ENCODE data around the gene RNU6-9. TPM values are rescaled to one million over a fixed set of nuclear protein-coding genes. Genes with fewer than 3 reads are reported as not detected.
"Not testable (repeated sequence)": the region's sequence is repeated elsewhere in the genome, so short reads cannot be mapped to it uniquely, and the experiment has no call there.

The RNU6-9 gene
- total and polyA plus RNA-seq, 10 donors, result not detected

DNA sequence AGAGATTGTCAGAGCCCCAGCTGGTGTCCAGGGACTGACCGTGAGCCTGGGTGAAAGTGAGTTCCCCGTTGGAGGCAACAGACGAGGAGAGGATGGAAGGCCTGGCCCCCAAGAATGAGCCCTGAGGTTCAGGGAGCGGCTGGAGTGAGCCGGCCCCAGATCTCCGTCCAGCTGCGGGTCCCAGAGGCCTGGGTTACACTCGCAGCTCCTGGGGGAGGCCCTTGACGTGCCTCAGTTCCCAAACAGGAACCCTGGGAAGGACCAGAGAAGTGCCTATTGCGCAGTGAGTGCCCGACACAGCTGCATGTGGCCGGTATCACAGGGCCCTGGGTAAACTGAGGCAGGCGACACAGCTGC is 42.3 kb upstream of the RNU6-9 start:
- WGBS, 5 donors, result 29 to 52% (median 39%) methylated on average over 5 to 13 of the region's 13 CpGs
- TF ChIP-seq, protein P1, sequence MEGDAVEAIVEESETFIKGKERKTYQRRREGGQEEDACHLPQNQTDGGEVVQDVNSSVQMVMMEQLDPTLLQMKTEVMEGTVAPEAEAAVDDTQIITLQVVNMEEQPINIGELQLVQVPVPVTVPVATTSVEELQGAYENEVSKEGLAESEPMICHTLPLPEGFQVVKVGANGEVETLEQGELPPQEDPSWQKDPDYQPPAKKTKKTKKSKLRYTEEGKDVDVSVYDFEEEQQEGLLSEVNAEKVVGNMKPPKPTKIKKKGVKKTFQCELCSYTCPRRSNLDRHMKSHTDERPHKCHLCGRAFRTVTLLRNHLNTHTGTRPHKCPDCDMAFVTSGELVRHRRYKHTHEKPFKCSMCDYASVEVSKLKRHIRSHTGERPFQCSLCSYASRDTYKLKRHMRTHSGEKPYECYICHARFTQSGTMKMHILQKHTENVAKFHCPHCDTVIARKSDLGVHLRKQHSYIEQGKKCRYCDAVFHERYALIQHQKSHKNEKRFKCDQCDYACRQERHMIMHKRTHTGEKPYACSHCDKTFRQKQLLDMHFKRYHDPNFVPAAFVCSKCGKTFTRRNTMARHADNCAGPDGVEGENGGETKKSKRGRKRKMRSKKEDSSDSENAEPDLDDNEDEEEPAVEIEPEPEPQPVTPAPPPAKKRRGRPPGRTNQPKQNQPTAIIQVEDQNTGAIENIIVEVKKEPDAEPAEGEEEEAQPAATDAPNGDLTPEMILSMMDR (IDR thresholded peaks at IDR 0.05 in 8 of 11, conservative IDR thresholded peaks at IDR 0.05 in 3 of 11), result no peak
- TF ChIP-seq POLR2A (IDR thresholded peaks at IDR 0.05) (no peak), POLR2AphosphoS5 (IDR thresholded peaks at IDR 0.05) (no peak)
- intact Hi-C loops (cut with DNase I; ENCODE audit: low total_unique reads), result loop anchor here (10.0 kb wide), 1 partner anchor 76 kb away; no protein-coding TSS in a partner anchor
- Histone ChIP-seq H3K9me3 (no peaks in the 10 kb centered on the region), H3K27me3 (replicated peaks in 1 of 7) (peaks cover 0 to 97% (median 50%) of the 10 kb centered on the region in 7 donors), H3K4me3 (peak overlapping the region in 1 of 8 donors; percentile 5), H3K27ac (peak overlapping the region in 7 of 8 donors; percentile 60 to 82 (median 79)), H3K36me3 (no peaks in the 10 kb centered on the region), H3K4me1 (peaks cover 0 to 54% (median 27%) of the 10 kb centered on the region in 6 donors)
- no peak for DNase-seq

DNA sequence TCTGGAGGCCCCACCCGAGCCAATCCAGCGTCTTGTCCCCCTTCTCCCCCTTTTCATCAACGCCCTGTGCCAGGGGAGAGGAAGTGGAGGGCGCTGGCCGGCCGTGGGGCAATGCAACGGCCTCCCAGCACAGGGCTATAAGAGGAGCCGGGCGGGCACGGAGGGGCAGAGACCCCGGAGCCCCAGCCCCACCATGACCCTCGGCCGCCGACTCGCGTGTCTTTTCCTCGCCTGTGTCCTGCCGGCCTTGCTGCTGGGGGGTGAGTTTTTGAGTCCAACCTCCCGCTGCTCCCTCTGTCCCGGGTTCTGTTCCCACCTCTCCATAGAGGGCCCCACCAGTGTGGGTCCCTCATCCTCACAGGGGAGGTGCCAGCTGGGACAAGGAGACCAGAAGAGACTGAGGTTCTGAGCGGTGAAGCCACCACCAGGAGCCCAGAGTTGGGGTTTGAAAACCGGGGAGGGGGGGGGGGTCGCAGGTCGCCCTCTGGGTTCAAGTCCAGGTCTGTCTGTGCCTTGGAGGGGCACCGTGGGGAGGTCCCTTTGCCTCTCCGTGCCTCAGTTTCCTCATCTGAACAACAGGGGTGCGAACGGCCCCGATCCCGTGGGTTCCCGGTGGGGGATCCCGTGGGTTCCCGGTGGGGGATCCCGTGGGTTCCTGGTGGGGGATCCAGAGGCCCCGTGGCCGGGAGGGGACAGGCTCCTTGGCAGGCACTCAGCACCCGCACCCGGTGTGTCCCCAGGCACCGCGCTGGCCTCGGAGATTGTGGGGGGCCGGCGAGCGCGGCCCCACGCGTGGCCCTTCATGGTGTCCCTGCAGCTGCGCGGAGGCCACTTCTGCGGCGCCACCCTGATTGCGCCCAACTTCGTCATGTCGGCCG is 40.9 kb upstream of the RNU6-9 start, which contains the start of gene ELANE:
TSS of gene ELANE (plus strand) at position 168 of the 878 bp plus-strand sequence. CDS start at position 194, 26 bp downstream.
- peak; percentile 79 for DNase-seq
- H3K9me3 ChIP-seq, result no peaks in the 10 kb centered on the region
- no peak for TF ChIP-seq POLR2AphosphoS5 (IDR thresholded peaks at IDR 0.05)
- TF ChIP-seq, protein P1 (IDR thresholded peaks at IDR 0.05 in 8 of 11, conservative IDR thresholded peaks at IDR 0.05 in 3 of 11), result no peak
- no peak for TF ChIP-seq POLR2A (IDR thresholded peaks at IDR 0.05)
- H3K36me3 ChIP-seq, result no peaks in the 10 kb centered on the region
- WGBS, 5 donors, result 42 to 70% (median 45%) methylated on average over 28 to 55 of the region's 55 CpGs
- peaks cover 0 to 56% (median 27%) of the 10 kb centered on the region in 6 donors for H3K4me1 ChIP-seq
- H3K4me3 ChIP-seq, result peak within 1 kb of the TSS in 3 of 8 donors; percentile 6 to 27 (median 6)
- peaks cover 0 to 83% (median 39%) of the 10 kb centered on the region in 7 donors for H3K27me3 ChIP-seq (replicated peaks in 1 of 7)
- H3K27ac ChIP-seq, result peak within 1 kb of the TSS in 7 of 8 donors; percentile 60 to 82 (median 79)
- intact Hi-C loops (cut with DNase I; ENCODE audit: low total_unique reads), result loop anchor here (10.0 kb wide), 1 partner anchor 78 kb away; no protein-coding TSS in a partner anchor

GRCh38 chr19:853014-853585 is 40.2 kb upstream of the RNU6-9 start:
- Histone ChIP-seq H3K27me3 (replicated peaks in 1 of 7) (peaks cover 0 to 78% (median 33%) of the 10 kb centered on the region in 7 donors), H3K27ac (peak overlapping the region in 1 of 8 donors; percentile 82), H3K36me3 (no peaks in the 10 kb centered on the region), H3K9me3 (no peaks in the 10 kb centered on the region), H3K4me1 (peaks cover 0 to 52% (median 23%) of the 10 kb centered on the region in 6 donors), H3K4me3 (peak overlapping the region in 3 of 8 donors; percentile 6 to 27 (median 6))
- no peak for DNase-seq
- 16 to 38% (median 28%) methylated on average over 10 to 67 of the region's 67 CpGs for WGBS, 5 donors
- TF ChIP-seq POLR2A (IDR thresholded peaks at IDR 0.05) (no peak), POLR2AphosphoS5 (IDR thresholded peaks at IDR 0.05) (no peak)
- TF ChIP-seq, protein P1 (IDR thresholded peaks at IDR 0.05 in 8 of 11, conservative IDR thresholded peaks at IDR 0.05 in 3 of 11), result no peak
- intact Hi-C loops (cut with DNase I; ENCODE audit: low total_unique reads), result loop anchor here (10.0 kb wide), 1 partner anchor 78 kb away; no protein-coding TSS in a partner anchor

GRCh38 chr19:853614-854220 is 39.6 kb upstream of the RNU6-9 start:
- H3K27me3 ChIP-seq (replicated peaks in 1 of 7), result peaks cover 0 to 78% (median 29%) of the 10 kb centered on the region in 7 donors
- not testable (repeated sequence) for H3K27ac ChIP-seq, H3K9me3 ChIP-seq, DNase-seq, H3K36me3 ChIP-seq, H3K4me3 ChIP-seq
- peaks cover 0 to 48% (median 22%) of the 10 kb centered on the region in 6 donors for H3K4me1 ChIP-seq
- intact Hi-C loops (cut with DNase I; ENCODE audit: low total_unique reads), result loop anchor here (10.0 kb wide), 1 partner anchor 79 kb away; no protein-coding TSS in a partner anchor
- 53 to 81% (median 63%) methylated on average over 9 to 12 of the region's 17 CpGs for WGBS, 5 donors

Data from spleen (tissue), 11 donors.